Kidney (tissue), 14 donors: ENCODE data around the gene BDNF. TPM values are rescaled to one million over a fixed set of nuclear protein-coding genes. Genes with fewer than 3 reads are reported as not detected.

Source experiments
- DNase-seq, 5 donors: peaks; one replicate each; pipeline ENCODE4 v3.0.0-alpha.2; 2013 to 2020
- FAIRE-seq: peaks from 2 replicates; lab custom pipeline; 2012; peaks lifted over from hg19 to GRCh38; lab: Jason Lieb, UNC
- H3K27ac ChIP-seq, 2 donors: one replicate each; pipeline ENCODE4 v1.7.0; 2013; ENCODE audit warnings: low read depth in 2 of 2, low read length in 2 of 2, inconsistent platforms in 1 of 2
- H3K27me3 ChIP-seq: one replicate; pipeline ENCODE4 v1.7.1; 2013; ENCODE audit warnings: low read length, inconsistent platforms; ENCODE audit not compliant: control insufficient read depth, insufficient read depth
- H3K36me3 ChIP-seq, 3 donors: one replicate each; pipeline versions ENCODE4 v1.7.0 to v1.7.1; 2013; ENCODE audit warnings: low read length in 3 of 3, control low read depth in 1 of 3, inconsistent platforms in 1 of 3; ENCODE audit not compliant: insufficient read depth in 3 of 3, control insufficient read depth in 2 of 3
- H3K4me1 ChIP-seq, 3 donors: one replicate each; pipeline versions ENCODE4 v1.7.0 to v1.7.1; 2013; ENCODE audit warnings: low read length in 3 of 3, inconsistent platforms in 1 of 3, low read depth in 1 of 3; ENCODE audit not compliant: control insufficient read depth in 2 of 3, insufficient read depth in 2 of 3
- H3K4me3 ChIP-seq, 3 donors: one replicate each; pipeline versions ENCODE4 v1.7.0 to v1.8.1; 2013; ENCODE audit warnings: low read length in 3 of 3, control low read depth in 1 of 3, inconsistent platforms in 1 of 3
- H3K9ac ChIP-seq, 3 donors: one replicate each; pipeline versions ENCODE4 v1.7.0 to v1.7.1; 2013; ENCODE audit warnings: low read length in 3 of 3, control low read depth in 1 of 3, inconsistent platforms in 1 of 3
- H3K9me3 ChIP-seq, 3 donors: one replicate each; pipeline versions ENCODE4 v1.7.0 to v1.7.1; 2013; ENCODE audit warnings: low read length in 3 of 3, control low read depth in 1 of 3, inconsistent platforms in 1 of 3; ENCODE audit not compliant: control insufficient read depth in 2 of 3, insufficient read depth in 1 of 3
- intact Hi-C: fragments of 100-400 bp; cut with DNase I; formaldehyde crosslinking; loops from one replicate; pipeline ENCODE4 v1.11.1; 2022
- polyA plus RNA-seq: library from polyadenylated mRNA; stranded (reverse); fragments of 350-450 nt; fragmentation: Illumina TruSeq; extraction: RNeasy Lipid Tissue Mini Kit (QIAGEN cat#74804); gene quantifications from one replicate; pipeline ENCODE4 v1.2.3, GENCODE V29; 2014; ENCODE audit warnings: low read depth, low replicate concordance; ENCODE audit not compliant: insufficient read depth
- total RNA-seq: library from RNA; stranded (reverse); fragmentation: NEBNext Ultra II Directional; extraction: Animal tissue kit (Norgen Biotek cat#: 25700); gene quantifications from one replicate; pipeline ENCODE4 v1.2.1, GENCODE V29; 2021
- TF ChIP-seq, protein P1 (sequence below): IDR thresholded peaks from 3 replicates; pipeline ENCODE4 v1.5.1; 2012; ENCODE audit warnings: mild to moderate bottlenecking, moderate library complexity, borderline replicate concordance; ENCODE audit not compliant: insufficient read depth; ENCODE audit errors: extremely low read depth
- donor health status: control.
- donor health status: control.
- donor health status: control.
- donor health status: control.
- donor health status: control.
- donor health status: DM: yes; HTN: yes; CAD: no.
- donor health status: Normal renal cell carcinoma (clear cell type).

Gene BDNF
- total and polyA plus RNA-seq, 2 donors from 2014 or later, result 0.19 to 0.31 TPM

GRCh38 chr11:27618281-27618915 lies 81.9 kb downstream of the BDNF start:
- no peak overlapping the region for H3K4me3 ChIP-seq
- TF ChIP-seq, protein P1, sequence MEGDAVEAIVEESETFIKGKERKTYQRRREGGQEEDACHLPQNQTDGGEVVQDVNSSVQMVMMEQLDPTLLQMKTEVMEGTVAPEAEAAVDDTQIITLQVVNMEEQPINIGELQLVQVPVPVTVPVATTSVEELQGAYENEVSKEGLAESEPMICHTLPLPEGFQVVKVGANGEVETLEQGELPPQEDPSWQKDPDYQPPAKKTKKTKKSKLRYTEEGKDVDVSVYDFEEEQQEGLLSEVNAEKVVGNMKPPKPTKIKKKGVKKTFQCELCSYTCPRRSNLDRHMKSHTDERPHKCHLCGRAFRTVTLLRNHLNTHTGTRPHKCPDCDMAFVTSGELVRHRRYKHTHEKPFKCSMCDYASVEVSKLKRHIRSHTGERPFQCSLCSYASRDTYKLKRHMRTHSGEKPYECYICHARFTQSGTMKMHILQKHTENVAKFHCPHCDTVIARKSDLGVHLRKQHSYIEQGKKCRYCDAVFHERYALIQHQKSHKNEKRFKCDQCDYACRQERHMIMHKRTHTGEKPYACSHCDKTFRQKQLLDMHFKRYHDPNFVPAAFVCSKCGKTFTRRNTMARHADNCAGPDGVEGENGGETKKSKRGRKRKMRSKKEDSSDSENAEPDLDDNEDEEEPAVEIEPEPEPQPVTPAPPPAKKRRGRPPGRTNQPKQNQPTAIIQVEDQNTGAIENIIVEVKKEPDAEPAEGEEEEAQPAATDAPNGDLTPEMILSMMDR, result no peak
- intact Hi-C loops, result no loop called here
- H3K36me3 ChIP-seq, result no peaks in the 10 kb centered on the region
- H3K9me3 ChIP-seq, result no peaks in the 10 kb centered on the region
- H3K9ac ChIP-seq, result no peak overlapping the region
- H3K27me3 ChIP-seq, result no peaks in the 10 kb centered on the region
- DNase-seq (peak in 1 of 5 donors; percentile 16), FAIRE-seq (no peak)
- H3K4me1 ChIP-seq, result no peaks in the 10 kb centered on the region
- no peak overlapping the region for H3K27ac ChIP-seq

GRCh38 chr11:27616711-27617110 lies 83.5 kb downstream of the BDNF start:
- Histone ChIP-seq H3K27me3 (no peaks in the 10 kb centered on the region), H3K9ac (no peak overlapping the region), H3K36me3 (no peaks in the 10 kb centered on the region), H3K9me3 (no peaks in the 10 kb centered on the region), H3K4me3 (no peak overlapping the region), H3K27ac (no peak overlapping the region), H3K4me1 (no peaks in the 10 kb centered on the region)
- TF ChIP-seq, protein P1, result no peak
- FAIRE-seq (no peak), DNase-seq (no peak)
- intact Hi-C loops, result no loop called here

GRCh38 chr11:27615833-27616232 lies 84.4 kb downstream of the BDNF start:
- TF ChIP-seq, protein P1, result no peak
- H3K36me3 ChIP-seq, result no peaks in the 10 kb centered on the region
- H3K27ac ChIP-seq, result no peak overlapping the region
- no peak overlapping the region for H3K4me3 ChIP-seq
- DNase-seq (no peak), FAIRE-seq (no peak)
- H3K9me3 ChIP-seq, result no peaks in the 10 kb centered on the region
- intact Hi-C loops, result no loop called here
- no peaks in the 10 kb centered on the region for H3K27me3 ChIP-seq
- H3K4me1 ChIP-seq, result no peaks in the 10 kb centered on the region
- H3K9ac ChIP-seq, result no peak overlapping the region

DNA sequence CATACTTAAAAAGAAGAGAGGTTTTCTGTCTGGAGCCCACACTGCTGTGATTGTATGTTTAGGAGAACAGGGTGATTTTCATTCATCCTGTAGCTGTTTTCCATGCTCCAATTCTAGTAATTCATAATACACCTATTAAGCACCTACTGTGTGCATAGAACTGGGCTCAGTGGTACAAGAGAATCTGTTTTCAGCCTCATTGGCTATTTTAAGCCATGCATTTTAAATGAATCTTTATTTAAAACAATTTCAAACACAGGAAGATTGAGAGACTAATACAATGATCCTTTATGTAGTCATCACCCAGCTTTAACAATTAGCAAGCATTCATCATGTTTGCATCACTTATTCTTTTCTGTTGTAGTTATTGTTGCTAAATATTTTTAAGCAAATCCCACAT lies 86.2 kb downstream of the BDNF start:
- H3K9me3 ChIP-seq, result no peaks in the 10 kb centered on the region
- no peak overlapping the region for H3K9ac ChIP-seq
- FAIRE-seq (no peak), DNase-seq (no peak)
- TF ChIP-seq, protein P1, result no peak
- no peaks in the 10 kb centered on the region for H3K4me1 ChIP-seq
- H3K4me3 ChIP-seq, result no peak overlapping the region
- no peak overlapping the region for H3K27ac ChIP-seq
- no peaks in the 10 kb centered on the region for H3K36me3 ChIP-seq
- no peaks in the 10 kb centered on the region for H3K27me3 ChIP-seq
- intact Hi-C loops, result no loop called here
